Endometrial microvascular endothelial cells (primary cell): ENCODE results near the gene FAM174B. TPM values are rescaled to one million over a fixed set of nuclear protein-coding genes. Genes with fewer than 3 reads are reported as not detected.

ENCODE experiments used
- in situ Hi-C: cut with HindIII; loops from 2 replicates; pipeline ENCODE4 v1.10.0; 2017; ENCODE audit warnings: low sequenced_read_pairs, low pct_unique_long_range_greater_than_20kb; ENCODE audit errors: inconsistent ontology term
- total RNA-seq: library from RNA; depleted of rRNA; stranded (reverse); fragments of >200 nt; gene quantifications from one replicate; pipeline ENCODE4 v1.2.3, GENCODE V29; 2015; ENCODE audit errors: inconsistent ontology term

The FAM174B gene
- total RNA-seq, 1 donor from 2014 or later, result 0.65 TPM

DNA sequence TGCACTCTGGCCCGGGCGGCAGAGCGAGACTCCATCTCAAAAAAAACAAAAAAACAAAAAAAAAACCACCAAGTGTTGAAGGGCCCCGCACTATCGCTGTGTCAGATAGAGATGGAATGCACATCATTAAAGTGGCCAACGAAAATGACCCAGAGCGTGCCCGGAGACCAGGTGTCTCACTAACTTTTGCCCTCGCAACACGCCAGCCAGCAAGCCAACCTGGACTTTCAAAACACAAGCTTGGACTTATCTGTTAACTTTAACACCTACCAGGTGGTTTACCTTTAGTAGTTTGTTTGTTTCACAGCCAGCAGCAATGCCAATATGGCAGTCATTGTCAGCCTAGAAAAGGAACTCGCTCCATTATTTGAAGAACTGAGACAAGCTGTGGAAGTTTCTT lies 28.6 kb downstream of the FAM174B start:
- in situ Hi-C loops, result no loop called here

DNA sequence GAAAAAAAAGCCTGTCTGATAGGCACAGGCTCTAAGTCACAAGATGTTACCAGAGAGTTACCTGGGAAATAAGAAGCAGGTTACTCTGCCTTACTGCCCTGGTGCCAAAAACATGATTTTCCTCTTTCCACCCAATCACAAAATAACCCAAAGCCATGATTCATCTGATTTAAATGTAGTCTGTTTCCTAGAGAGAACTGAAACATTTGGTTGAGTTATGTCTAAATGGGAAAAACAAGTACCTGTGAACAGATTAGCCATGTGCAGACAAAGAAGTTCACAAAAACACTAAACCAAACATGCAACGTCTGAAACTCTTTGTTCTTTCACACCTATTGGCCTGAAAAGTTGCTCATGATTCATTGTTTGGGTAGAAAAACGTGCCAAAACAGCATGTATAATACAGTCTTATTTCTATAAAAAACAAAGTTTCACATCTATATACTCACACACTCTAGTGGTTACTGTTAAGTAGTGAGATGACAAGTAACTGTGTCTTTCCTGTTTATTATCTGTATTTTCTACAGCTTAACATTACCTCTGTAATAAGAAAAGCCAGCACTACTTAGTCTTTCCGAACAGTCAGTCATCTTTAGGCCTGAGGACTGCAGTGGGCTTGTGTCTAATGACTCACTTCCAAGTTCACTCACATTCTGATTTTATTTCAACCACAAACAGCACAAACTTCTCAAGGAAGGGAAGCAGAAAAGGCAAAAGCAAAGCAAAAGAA lies 30.2 kb downstream of the FAM174B start:
- in situ Hi-C loops, result no loop called here

DNA sequence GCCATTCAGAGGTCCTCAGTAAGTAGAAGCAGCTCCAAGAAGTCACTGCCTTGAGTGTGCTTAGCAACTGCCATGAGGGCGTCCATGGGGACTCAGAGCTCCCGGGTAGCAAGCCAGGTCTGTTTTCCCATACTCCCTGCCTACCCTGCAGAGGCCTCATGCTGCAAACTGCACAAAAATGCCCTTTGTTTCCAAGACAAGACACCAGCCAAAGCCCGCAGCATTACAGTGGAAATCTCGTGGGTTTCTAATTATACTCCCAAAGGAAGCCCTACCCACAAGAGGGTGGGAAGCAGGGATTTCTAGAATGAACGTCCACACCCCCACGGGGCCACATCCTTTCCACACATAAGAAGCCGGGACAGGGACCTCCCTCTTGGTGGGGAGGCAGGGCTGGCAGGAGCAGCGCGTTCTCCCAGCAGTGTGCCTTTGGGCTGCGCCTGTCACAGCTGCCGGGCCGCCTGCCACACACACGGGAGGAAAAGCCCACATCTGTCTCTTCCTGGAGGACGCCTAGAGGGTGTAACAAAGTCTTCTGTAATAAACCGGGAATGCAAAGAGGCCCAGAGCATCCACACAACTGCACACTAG lies 31.1 kb downstream of the FAM174B start:
- in situ Hi-C loops, result no loop called here

DNA sequence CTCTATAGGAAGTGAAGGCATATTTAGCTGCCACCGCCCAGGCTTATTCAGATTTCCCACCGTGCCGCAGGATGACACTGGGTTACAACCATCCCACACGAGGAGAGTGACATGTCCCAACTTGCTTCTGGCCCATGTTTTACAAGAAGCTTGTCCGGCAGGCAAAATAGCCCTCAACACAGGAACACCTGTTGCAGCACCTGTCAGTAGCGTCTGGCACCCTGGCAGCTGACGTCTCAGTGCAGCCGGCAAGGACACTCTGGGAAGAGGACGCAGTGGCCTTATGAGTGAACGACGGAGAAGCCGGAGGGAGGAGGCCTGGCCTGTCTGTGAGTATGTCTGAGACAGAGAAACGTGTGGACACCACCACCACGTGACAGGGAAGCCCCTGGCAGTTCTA lies 32.1 kb downstream of the FAM174B start:
- in situ Hi-C loops, result no loop called here

DNA sequence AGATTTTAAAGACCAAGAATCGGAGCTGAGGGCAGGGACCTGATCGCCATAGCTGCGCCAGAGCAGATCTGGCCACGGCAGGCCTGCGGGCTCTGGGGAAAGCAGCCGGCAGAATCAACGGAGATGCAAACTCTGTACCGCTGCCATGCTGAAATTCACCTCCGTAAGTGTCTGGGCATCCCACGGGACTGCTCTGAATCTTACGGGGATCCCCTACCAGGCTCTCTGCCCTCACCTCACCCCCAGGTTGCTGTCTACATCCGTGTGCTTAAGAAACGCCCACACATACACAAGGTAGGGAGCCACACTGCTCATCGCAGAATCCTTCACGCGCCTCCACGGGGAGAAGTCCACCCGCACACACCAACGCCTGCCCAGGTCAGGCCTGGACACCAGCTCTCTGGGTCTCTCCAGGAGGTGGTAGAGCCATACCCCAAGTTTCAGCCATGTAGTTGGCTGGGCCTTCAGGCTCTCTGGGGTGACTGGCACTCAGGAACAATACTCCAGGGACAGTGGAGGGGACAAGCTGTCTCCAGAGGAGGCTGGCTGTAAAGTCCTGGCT lies 33.5 kb downstream of the FAM174B start:
- in situ Hi-C loops, result no loop called here

DNA sequence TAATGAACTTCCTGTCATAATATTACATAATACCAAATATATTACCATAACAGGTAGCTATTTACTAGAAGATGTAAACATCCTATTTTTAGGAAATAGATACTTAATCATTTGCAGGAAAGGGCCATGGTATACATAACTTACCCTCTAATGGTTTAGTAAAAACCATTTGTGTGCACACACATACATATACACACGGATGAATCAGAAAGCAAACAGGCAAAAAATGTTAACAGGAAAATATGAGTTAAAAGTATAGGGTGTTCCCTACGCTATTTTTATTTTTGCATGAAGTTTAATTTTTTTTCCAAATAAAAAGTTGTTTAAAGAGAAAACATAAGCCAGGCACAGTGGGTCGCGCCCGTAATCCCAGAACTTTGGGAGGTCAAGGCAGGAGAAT lies 34.6 kb downstream of the FAM174B start:
- in situ Hi-C loops, result no loop called here

DNA sequence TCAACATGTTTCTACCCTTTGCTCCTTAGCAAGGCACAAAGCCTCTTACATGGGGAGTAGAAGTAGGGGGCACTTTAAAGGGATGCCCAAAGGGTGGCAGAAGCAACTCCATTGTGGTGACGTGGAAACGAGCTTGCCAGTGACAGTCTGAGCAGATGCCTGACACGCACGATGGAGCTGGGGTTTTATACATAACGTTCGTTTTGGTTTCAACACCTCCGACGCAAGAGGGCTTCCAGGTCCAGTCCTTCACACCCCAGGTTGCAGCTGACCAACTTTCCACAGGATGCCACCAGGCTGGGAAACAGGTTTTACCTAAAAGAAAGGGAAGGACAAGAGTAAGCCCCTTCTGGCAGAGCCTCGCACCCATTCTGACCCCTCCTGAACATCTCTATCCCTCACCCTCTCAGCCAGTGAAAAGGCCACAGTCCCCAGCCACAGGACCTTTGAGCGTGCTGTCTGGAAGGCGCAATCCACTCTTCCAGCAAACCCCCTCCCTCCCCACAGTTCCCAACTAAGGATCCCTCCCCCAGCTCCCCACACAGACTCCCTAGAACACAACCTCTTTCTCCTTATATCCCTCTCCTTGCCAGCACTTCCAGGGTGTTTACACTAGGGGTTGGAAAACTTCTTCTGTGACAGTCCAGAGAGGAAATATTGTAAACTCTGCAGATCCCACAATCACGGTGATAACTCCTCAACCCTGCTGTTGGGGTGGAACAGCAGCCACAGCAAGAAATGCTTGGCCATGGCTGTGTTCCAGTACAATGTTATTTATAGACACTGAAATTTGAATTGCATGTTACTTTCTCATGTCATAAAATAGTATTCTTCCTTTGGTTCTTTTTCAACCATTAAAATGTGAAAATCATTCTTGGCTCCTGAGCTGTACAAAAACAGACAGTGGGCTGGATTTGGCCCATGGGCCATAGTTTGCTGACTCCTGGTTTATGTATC lies 36.2 kb downstream of the FAM174B start:
- in situ Hi-C loops, result no loop called here

DNA sequence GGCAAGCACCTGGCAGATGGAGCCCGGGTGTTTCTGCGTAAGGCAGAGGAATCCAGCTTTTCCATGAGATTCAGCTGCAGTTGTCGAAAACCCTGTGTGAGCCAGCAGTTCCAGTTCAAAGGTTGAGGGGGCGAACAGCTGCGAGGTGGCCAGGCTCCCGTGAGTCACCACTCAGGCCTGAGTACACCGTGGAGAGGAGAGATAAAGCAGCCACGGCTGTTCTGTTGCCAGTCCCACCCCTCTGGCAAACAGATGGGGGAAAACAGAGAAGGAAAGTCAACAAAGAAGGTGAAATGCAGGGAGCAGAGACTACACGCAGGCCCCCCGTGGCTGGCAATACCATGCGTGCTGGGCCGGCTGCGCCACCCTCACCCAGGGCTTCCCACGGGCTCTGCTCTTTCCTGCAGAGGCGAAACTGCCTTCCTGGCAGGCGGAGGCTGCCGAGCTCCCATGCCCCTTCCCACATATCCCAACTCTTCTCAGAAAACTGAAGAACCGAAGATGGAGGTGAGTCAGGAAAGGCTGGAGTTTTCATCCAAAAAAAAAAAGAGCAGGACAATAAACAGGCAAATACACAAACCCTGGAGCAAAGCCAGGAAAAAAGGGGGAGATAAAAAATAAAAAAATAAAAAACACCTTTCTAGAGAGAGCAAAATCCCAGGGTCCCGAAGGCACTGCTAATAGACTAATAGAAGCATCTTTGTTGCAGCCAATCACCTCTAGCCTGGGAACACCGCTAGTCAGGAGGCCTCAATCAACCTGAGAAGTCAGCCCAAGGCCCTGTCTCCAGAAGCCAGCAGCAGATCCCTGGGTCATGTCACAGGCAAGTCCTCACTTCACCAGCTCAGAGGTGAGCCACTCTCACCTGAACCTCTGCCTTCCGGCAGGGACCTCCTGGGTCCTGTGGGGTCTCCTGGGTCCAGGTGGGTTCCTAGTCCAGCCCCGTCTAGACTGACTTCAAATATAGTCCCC lies 37.7 kb downstream of the FAM174B start:
- in situ Hi-C loops, result no loop called here

DNA sequence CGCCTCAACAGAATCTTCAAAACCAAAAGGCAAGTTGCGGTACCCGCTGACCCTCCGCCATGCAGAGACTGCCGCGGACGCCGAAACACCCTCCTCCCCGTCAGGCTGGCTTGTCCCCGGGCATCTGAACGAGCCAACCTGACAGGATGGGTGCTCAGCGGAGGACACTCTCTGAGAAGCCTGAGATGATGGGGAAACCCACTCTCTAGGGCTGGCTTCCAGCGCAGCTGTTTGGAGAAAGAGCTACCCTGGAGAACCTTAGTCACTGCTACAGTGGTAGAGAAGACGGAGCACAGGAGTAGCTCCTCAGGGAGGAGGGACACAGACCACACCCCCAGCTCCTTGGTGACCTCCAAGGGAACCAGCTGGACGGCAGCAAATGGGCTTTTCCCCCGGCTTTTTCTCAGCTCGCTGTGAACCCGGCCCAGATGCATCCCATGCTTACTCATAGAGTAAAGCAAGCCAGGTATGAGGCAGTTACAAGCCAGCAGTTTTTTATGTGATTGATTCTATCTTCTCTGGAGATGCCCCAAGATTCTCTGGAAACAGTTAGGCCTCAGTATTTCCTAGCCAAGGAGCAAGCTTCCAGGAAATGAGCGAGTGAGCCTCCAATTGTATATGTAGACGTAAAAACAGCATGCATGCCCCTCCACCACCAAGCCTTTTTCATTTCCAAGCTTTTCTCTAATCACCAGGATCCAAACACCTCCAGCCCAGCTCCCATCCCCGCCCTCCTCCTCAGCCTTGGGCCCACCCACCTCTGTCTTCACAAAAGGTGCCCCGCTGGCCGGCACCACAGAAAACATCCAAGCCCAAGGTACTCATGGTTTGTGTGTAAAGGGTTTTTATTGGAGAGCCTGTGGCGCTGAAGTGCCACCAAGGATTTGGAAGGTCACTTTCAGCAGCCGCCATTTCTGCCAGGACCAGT lies 38.7 kb downstream of the FAM174B start:
- in situ Hi-C loops, result no loop called here

DNA sequence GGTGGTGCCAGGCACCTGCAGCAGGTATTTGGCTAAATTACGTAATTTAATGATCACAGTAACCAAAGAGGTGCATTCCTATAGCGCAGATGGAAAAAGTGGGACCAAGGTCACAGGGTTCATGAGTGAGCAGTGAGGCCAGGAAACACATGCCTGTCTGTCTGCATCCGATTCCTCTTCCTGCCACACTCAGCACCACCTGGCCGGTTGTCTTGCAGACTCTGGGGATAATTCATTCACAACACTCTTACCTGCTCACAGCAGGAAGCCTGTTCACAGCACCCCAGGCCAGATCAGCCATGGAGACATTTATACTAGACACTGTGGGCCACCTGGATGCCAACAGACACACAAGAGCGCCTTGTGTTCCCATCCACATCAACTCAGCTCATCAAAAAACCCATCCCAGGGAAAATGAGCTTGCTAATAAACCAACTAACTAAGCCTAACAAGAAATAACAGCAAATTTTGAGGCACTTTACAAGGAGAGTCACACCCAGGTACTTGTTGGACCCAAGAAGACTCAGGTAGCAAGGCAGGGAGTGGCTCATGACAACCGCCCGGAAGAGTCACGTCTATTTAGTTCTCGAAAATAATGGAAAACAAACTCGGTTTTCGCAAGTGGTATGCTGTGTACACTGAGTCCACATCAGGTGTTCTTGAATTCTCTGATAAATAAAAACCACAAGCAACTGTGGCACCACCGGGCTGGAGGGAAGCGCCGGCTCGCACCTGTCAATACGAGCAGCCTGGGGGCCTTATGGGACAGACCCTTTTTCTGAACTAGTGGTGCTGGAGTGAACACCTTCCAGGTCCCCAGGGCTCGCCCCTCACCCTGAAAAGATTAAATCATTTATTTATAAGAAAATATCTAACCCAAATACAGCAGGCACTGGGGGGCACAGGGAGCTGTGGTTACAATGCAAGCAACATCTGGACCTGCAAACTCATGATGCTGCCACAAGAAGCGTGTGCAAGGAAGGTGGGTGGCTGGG lies 40.5 kb downstream of the FAM174B start:
- in situ Hi-C loops, result no loop called here

DNA sequence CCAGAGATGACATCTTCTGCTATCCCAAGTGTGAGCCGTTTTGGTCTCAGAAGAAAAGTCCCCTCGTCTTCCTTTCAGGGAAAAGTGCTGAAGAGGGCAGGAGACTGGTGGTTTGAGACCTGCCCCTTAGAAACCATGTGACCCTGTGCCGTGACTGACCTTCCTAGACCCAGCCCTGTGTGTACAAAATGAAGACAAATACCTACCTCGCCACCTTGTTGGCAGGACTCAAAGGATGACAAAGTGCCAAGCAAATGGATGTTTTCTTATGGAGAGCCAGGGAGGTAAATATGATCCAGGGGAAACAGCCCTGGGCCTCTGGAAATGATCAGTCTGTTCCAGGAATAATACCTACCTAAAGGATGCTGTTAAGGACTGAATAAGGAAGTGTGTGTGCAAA lies 41.3 kb downstream of the FAM174B start:
- in situ Hi-C loops, result no loop called here

DNA sequence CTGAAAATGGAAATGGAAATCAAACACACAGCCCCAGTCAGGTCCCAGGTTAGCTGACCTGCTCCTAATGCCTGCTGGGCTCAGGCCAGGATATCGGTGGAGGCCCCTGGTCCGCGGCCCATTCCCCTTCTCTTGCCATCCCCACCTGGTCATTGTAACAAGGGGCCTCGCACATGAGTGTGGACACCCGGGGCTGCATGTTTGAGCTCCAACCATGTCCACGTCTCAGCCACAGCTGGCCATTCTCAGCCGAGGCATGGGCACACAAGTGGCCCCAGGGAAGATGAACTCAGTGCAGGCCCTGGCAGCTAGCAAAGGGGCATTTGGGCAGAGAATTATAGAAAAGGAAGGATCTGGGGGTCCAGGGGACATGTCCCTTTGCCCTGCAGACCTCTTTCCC lies 41.7 kb downstream of the FAM174B start:
- in situ Hi-C loops, result no loop called here

DNA sequence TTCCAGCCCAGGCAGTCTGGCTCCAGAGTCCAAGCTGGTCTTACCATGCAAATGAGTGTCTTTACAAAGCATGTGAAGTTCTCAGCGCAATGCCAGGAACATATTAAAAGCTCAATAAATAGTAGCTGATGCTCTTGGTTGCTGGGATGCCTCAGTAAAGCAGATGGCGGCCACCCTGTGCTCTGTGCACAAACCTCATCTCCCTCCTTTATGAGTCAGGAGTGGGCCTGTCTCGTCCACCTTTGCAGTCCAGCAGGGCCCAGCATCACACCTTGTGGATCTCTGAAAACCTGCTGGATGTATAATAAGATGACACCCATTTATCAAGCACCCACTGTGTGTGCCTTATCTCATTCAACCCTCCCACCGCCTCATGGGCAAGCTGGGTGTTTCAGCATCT lies 42.7 kb downstream of the FAM174B start:
- in situ Hi-C loops, result no loop called here

DNA sequence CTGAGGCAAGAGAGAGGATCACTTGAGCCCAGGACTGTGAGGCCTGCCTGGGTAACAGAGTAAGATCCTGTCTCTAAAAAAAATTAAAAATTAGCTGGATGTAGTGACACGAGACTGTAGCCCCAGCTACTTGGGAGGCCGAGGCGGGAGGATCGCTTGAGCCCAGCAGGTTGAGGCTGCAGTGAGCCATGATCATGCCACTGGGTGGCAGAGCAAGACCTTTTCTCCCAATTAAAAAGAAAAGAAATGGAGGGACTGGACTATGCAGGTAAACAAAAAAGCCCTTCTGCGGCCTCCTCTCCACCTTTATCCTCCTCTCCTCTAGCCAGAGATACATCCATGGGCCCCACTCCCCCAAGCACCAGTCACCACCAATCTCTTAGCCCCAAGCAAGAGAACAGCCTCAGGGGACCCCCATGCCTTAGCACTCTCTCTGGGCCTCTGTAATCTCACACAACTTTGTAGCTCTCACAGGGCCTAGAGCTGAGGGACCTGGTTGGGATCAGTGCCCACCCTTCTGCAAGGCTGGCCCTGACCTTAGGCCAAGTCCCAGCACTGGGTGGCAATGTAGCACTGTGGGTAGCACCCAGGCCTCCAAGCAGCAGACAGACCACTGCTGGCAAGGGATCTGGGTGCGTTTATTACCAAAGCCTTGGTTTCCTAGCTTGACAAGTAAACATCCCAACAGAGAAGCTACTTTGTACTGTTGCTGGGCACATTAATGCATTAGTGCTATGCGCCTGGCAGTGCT lies 43.4 kb downstream of the FAM174B start:
- in situ Hi-C loops, result no loop called here

DNA sequence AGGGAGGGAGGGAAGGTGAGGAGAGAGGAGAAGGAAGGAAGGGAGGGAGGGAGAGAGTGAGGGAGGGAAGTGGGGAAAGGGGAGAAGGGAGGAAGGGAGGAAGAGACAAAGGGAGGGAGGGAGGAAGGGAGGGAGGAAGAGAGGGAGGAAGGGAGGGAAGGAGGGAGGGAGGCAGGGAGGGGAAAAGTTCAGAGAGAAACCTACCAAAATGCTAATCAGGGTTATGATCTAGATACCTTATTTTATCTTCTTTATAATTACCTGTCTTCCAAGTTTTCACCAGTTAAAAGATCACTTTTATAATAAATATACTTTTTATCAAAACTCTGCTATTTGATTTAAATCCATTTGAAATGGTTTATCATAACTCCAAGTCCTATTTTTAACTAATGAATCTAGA lies 44.4 kb downstream of the FAM174B start:
- in situ Hi-C loops, result no loop called here

DNA sequence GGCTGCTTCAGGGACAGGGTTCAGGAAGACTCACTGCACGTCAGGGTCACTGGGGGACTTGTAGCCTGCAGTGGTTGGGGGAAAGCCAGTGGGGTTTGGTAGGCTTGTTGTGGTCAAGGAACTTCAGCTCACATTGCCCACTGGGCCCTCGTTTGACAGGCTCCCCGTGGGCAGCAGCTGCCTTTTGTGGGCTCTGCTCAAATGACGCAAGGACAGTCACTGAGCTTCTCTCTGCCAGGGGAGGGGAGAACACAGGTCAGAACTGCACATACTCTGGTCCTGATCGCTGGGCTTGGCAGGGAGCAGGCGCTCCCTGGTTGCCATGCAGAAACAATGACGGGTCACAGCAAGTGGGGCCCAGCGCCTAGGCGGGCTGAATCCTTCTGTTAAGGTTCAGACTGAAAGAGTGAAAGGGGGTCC lies 45.5 kb downstream of the FAM174B start:
- in situ Hi-C loops, result no loop called here
